ENCODE measurements around the gene PGR.

DNA sequence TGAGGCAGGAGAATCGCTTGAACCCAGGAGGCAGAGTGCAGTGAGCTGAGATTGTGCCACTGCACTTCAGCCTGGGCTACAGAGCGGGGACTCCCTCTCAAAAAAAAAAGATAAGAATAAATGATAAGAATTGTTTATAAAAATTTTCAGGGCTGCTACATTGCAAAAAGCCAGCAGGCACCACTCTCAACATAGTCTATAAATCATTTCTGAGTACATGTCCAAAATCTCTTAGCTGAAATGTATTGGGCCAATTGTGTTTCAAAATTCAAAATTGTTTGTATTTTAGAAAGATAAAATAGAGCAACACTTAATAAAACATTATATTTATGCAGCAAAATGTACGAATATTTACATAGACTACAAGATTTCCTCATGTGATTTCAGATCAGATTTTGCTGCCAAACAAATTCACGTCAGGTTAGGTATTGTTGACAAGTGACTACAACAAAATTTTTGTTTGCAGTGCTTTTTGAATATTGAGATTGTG, 13.9 kb downstream of the PGR start:
- no peak for TF ChIP-seq CTCF (conservative IDR thresholded peaks at IDR 0.05)
- TF ChIP-seq ZFX (IDR thresholded peaks at IDR 0.05) = no peak

Measured in C4-2B (cell line).